Tibial artery (tissue), 4 donors: ENCODE data around the gene PDCD1LG2.

ENCODE experiments used
- DNase-seq, 2 donors: peaks; one replicate each; pipeline ENCODE4 v3.0.0-alpha.2; 2019
- H3K27ac ChIP-seq, 2 donors: fragments of 200-600 bp; sonication (generic) in 1 of 2; 1 replicate in 1 of 2; 2 replicates in 1 of 2; pipeline ENCODE4 v1.5.1; 2018 to 2019; ENCODE audit warnings: mild to moderate bottlenecking in 1 of 2
- H3K27me3 ChIP-seq, 2 donors: fragments of 200-600 bp; sonication (generic) in 1 of 2; one replicate each; pipeline versions ENCODE4 v1.5.1 to v1.6.0; 2016 to 2019
- H3K36me3 ChIP-seq, 3 donors: fragments of 200-600 bp; sonication (generic) in 2 of 3; one replicate each; pipeline ENCODE4 v1.5.1; 2016 to 2019; ENCODE audit warnings: mild to moderate bottlenecking in 2 of 3
- H3K4me1 ChIP-seq, 4 donors: fragments of 200-600 bp; sonication (generic) in 2 of 4; 1 replicate in 3 of 4; 2 replicates in 1 of 4; pipeline ENCODE4 v1.5.1; 2016 to 2019
- H3K4me3 ChIP-seq, 2 donors: fragments of 200-600 bp; sonication (generic) in 1 of 2; 1 replicate in 1 of 2; 2 replicates in 1 of 2; pipeline ENCODE4 v1.5.1; 2018 to 2019; ENCODE audit warnings: mild to moderate bottlenecking in 2 of 2
- H3K9me3 ChIP-seq, 3 donors: fragments of 200-600 bp; sonication (generic) in 1 of 3; one replicate each; pipeline ENCODE4 v1.5.1; 2016 to 2019
- intact Hi-C: fragments of 100-400 bp; cut with DNase I; formaldehyde crosslinking; loops from one replicate; pipeline ENCODE4 v1.15.0; 2023; ENCODE audit warnings: low total_unique reads
- TF ChIP-seq, protein P1 (sequence below), 2 experiments: fragments of 200-600 bp in 1 of 2; fragments of 450-650 bp in 1 of 2; IDR thresholded peaks; one replicate each; pipeline ENCODE4 v1.5.1; 2017 to 2019; ENCODE audit warnings: antibody characterized with exemption in 2 of 2, mild to moderate bottlenecking in 1 of 2, moderate library complexity in 1 of 2

PDCD1LG2 gene

DNA sequence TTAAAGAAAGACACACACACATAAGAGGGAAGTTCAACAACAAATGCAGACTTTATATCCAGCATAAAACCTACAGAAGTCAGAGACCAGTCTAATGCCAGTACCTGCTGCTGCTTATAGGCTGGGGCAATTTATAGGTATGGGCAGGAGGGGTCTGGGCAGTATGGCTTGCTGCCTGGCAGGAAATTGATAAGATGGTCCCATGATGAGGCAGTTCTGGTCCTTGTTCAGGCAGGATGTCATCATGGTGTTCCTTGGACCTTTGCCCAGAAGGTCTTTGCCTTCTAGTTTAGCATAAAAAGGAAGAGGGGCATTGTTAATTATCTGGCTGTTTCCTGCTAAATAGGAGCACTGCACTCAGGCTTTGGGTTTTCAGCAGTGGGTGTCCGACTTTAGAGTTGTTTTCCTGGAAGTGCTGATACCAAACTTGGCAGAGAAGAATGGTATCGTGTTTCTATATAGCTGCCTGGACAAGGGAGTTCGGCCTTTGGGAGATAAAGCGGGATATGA lies 10.4 kb upstream of the PDCD1LG2 start:
- TF ChIP-seq, protein P1, sequence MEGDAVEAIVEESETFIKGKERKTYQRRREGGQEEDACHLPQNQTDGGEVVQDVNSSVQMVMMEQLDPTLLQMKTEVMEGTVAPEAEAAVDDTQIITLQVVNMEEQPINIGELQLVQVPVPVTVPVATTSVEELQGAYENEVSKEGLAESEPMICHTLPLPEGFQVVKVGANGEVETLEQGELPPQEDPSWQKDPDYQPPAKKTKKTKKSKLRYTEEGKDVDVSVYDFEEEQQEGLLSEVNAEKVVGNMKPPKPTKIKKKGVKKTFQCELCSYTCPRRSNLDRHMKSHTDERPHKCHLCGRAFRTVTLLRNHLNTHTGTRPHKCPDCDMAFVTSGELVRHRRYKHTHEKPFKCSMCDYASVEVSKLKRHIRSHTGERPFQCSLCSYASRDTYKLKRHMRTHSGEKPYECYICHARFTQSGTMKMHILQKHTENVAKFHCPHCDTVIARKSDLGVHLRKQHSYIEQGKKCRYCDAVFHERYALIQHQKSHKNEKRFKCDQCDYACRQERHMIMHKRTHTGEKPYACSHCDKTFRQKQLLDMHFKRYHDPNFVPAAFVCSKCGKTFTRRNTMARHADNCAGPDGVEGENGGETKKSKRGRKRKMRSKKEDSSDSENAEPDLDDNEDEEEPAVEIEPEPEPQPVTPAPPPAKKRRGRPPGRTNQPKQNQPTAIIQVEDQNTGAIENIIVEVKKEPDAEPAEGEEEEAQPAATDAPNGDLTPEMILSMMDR (IDR thresholded peaks at IDR 0.05) = no peak
- H3K9me3 ChIP-seq = no peaks in the 10 kb centered on the region
- no peaks in the 10 kb centered on the region for H3K36me3 ChIP-seq
- no peak overlapping the region for H3K4me3 ChIP-seq
- H3K4me1 ChIP-seq = no peaks in the 10 kb centered on the region
- DNase-seq = peak in 1 of 2 donors; percentile 34
- intact Hi-C loops = no loop called here
- no peaks in the 10 kb centered on the region for H3K27me3 ChIP-seq
- no peak overlapping the region for H3K27ac ChIP-seq

- no peak for DNase-seq
- Histone ChIP-seq H3K36me3 (no peaks in the 10 kb centered on the region), H3K9me3 (no peaks in the 10 kb centered on the region), H3K4me3 (no peak overlapping the region), H3K4me1 (no peaks in the 10 kb centered on the region), H3K27me3 (no peaks in the 10 kb centered on the region), H3K27ac (no peak overlapping the region)
- intact Hi-C loops = no loop called here
- TF ChIP-seq, protein P1 (IDR thresholded peaks at IDR 0.05) = no peak
These were observed 9.7 kb upstream of the PDCD1LG2 start for GRCh38 chr9:5500441-5501235.

- DNase-seq = no peak
- H3K27ac ChIP-seq = no peak overlapping the region
- no peak overlapping the region for H3K4me3 ChIP-seq
- H3K4me1 ChIP-seq = no peaks in the 10 kb centered on the region
- no peaks in the 10 kb centered on the region for H3K9me3 ChIP-seq
- intact Hi-C loops = no loop called here
- no peaks in the 10 kb centered on the region for H3K27me3 ChIP-seq
- no peaks in the 10 kb centered on the region for H3K36me3 ChIP-seq
- TF ChIP-seq, protein P1 (IDR thresholded peaks at IDR 0.05) = no peak
These were observed 7.8 kb upstream of the PDCD1LG2 start for GRCh38 chr9:5502553-5502952.

- TF ChIP-seq, protein P1 (IDR thresholded peaks at IDR 0.05) = no peak
- Histone ChIP-seq H3K4me1 (peaks cover 0 to 30% (median 12%) of the 10 kb centered on the region in 4 donors), H3K36me3 (no peaks in the 10 kb centered on the region), H3K9me3 (no peaks in the 10 kb centered on the region), H3K4me3 (no peak overlapping the region), H3K27me3 (no peaks in the 10 kb centered on the region), H3K27ac (peak overlapping the region; percentile 60 to 69)
- no peak for DNase-seq
- intact Hi-C loops = loop anchor here (5.0 kb wide), 1 partner anchor 973 kb away; no protein-coding TSS in a partner anchor
These were observed 758 bp upstream of the PDCD1LG2 start for GRCh38 chr9:5509573-5509972.

DNA sequence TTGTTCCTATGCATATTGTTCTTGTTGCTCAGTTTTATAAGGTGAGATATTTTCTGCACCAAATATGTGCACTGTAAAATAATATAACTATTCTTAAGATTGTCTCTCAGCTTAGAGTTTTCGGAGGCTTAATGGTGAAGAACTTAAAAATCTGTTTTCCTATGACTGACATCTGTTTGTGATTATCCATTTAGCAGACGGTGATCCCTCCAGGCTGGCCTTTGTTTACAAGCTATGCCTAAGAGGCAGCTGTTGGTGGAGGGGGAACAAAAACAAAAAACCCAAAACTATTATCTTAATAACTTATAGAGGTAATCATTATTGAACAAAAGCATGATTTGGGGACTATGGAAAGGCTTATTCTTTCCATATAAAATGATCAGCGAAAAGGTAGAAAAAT lies 658 bp downstream of the PDCD1LG2 start:
- Histone ChIP-seq H3K9me3 (no peaks in the 10 kb centered on the region), H3K4me1 (peaks cover 0 to 30% (median 12%) of the 10 kb centered on the region in 4 donors), H3K27me3 (no peaks in the 10 kb centered on the region), H3K4me3 (peak overlapping the region in 1 of 2 donors; percentile 23), H3K36me3 (no peaks in the 10 kb centered on the region), H3K27ac (peak overlapping the region; percentile 60 to 69)
- TF ChIP-seq, protein P1 (IDR thresholded peaks at IDR 0.05) = no peak
- intact Hi-C loops = no loop called here
- no peak for DNase-seq
